Astrocyte of the spinal cord (primary cell): ENCODE measurements around the gene FBXL16.

Experiments used
- DNase-seq: peaks from one replicate; pipeline ENCODE4 v3.0.0; 2011; ENCODE audit warnings: low read depth, low spot score
- H3K4me3 ChIP-seq: 2 replicates; pipeline ENCODE4 v1.5.1; 2011; ENCODE audit warnings: low read depth, mild to moderate bottlenecking, low read length, moderate library complexity
- CTCF ChIP-seq: IDR thresholded peaks from 2 replicates; pipeline ENCODE4 v1.5.1; 2012; ENCODE audit warnings: low read depth, mild to moderate bottlenecking, low read length, inconsistent platforms
- in situ Hi-C: cut with HindIII; loops from 2 replicates; pipeline ENCODE4 v1.10.0; 2017; ENCODE audit warnings: low sequenced_read_pairs

FBXL16 gene

GRCh38 chr16:674968-675883 lies 30.4 kb downstream of the FBXL16 start, which contains the start of gene RHBDL1:
TSS of gene RHBDL1 (plus strand) at chr16:675671. CDS start at chr16:675791, 120 bp downstream.
- DNase-seq = peak; percentile 38
- in situ Hi-C loops = no loop called here

GRCh38 chr16:674214-674881 lies 31.3 kb downstream of the FBXL16 start:
- in situ Hi-C loops = no loop called here
- no peak overlapping the region for H3K4me3 ChIP-seq
- no peak for DNase-seq
- TF ChIP-seq CTCF = no peak

More at GRCh38 chr16:674968-675883, 30.4 kb downstream of the FBXL16 start, which contains the start of gene RHBDL1:
- H3K4me3 ChIP-seq = peak within 1 kb of the TSS; percentile 34
- TF ChIP-seq CTCF = no peak

GRCh38 chr16:673399-673991 lies 32.1 kb downstream of the FBXL16 start:
- DNase-seq = no peak
- H3K4me3 ChIP-seq = no peak overlapping the region
- in situ Hi-C loops = no loop called here
- TF ChIP-seq CTCF = no peak

- in situ Hi-C loops = no loop called here
- no peak overlapping the region for H3K4me3 ChIP-seq
- no peak for DNase-seq
- no peak for TF ChIP-seq CTCF
Observed at GRCh38 chr16:672851-673250, 32.8 kb downstream of the FBXL16 start.

- no peak overlapping the region for H3K4me3 ChIP-seq
- TF ChIP-seq CTCF = no peak
- DNase-seq = no peak
- in situ Hi-C loops = no loop called here
Observed at GRCh38 chr16:672371-672770, 33.2 kb downstream of the FBXL16 start.

- TF ChIP-seq CTCF = no peak
- DNase-seq = no peak
- H3K4me3 ChIP-seq = no peak overlapping the region
- in situ Hi-C loops = no loop called here
Observed at GRCh38 chr16:671353-672131, 34.1 kb downstream of the FBXL16 start.
